Fibroblast of lung (primary cell): ENCODE measurements around the gene TTC4. TPM values are rescaled to one million over a fixed set of nuclear protein-coding genes. Genes with fewer than 3 reads are reported as not detected.

ENCODE experiments used
- DNase-seq, 2 donors: peaks; one replicate each; pipeline versions ENCODE4 v3.0.0 to v3.0.0-alpha.2; 2010; ENCODE audit warnings: low read depth in 2 of 2
- H2AFZ ChIP-seq: 2 replicates; pipeline ENCODE4 v1.5.1; 2012; ENCODE audit warnings: low read length, control low read depth, inconsistent platforms
- H3K27ac ChIP-seq: 2 replicates; pipeline ENCODE4 v1.5.1; 2011; ENCODE audit warnings: low read length, control low read depth; ENCODE audit not compliant: insufficient read depth
- H3K27me3 ChIP-seq: 2 replicates; pipeline ENCODE4 v1.5.1; 2011; ENCODE audit warnings: mild to moderate bottlenecking, low read length; ENCODE audit not compliant: control insufficient read depth, insufficient read depth
- H3K36me3 ChIP-seq: 2 replicates; pipeline ENCODE4 v1.5.1; 2011; ENCODE audit warnings: low read length; ENCODE audit not compliant: control insufficient read depth, insufficient read depth
- H3K4me1 ChIP-seq: 2 replicates; pipeline ENCODE4 v1.5.1; 2011; ENCODE audit warnings: low read length; ENCODE audit not compliant: control insufficient read depth, insufficient read depth; ENCODE audit errors: extremely low read depth
- H3K4me2 ChIP-seq: 2 replicates; pipeline ENCODE4 v1.5.1; 2011; ENCODE audit warnings: low read length, control low read depth; ENCODE audit not compliant: insufficient read depth; ENCODE audit errors: extremely low read depth
- H3K4me3 ChIP-seq, 4 experiments: fragments of 200-600 bp in 1 of 4; sonication (generic) in 1 of 4; replicated peaks in 1 of 4; 2 replicates each; pipeline ENCODE4 v1.5.1; 2011 to 2016; ENCODE audit warnings: low read length in 4 of 4, low read depth in 3 of 4, mild to moderate bottlenecking in 3 of 4, control low read depth in 2 of 4, inconsistent platforms in 1 of 4, mixed read lengths in 1 of 4; ENCODE audit not compliant: insufficient read depth in 1 of 4; ENCODE audit errors: control extremely low read depth in 1 of 4
- H3K79me2 ChIP-seq: 2 replicates; pipeline ENCODE4 v1.5.1; 2012; ENCODE audit warnings: mild to moderate bottlenecking, low read length, inconsistent platforms; ENCODE audit not compliant: control insufficient read depth, insufficient read depth
- H3K9ac ChIP-seq: 2 replicates; pipeline ENCODE4 v1.5.1; 2011; ENCODE audit warnings: mild to moderate bottlenecking, low read length, control low read depth; ENCODE audit not compliant: insufficient read depth
- H3K9me3 ChIP-seq: 2 replicates; pipeline ENCODE4 v1.5.1; 2012; ENCODE audit warnings: low read depth, low read length; ENCODE audit not compliant: control insufficient read depth, insufficient read depth
- H4K20me1 ChIP-seq: 2 replicates; pipeline ENCODE4 v1.5.1; 2011; ENCODE audit warnings: low read length; ENCODE audit not compliant: control insufficient read depth, insufficient read depth; ENCODE audit errors: extremely low read depth
- EZH2 ChIP-seq: IDR thresholded peaks from 2 replicates; pipeline ENCODE4 v1.5.1; 2012; ENCODE audit warnings: low read length, control low read depth, mild to moderate bottlenecking; ENCODE audit errors: missing control alignments
- polyA plus RNA-seq, 2 donors: library from polyadenylated mRNA; depleted of rRNA in 1 of 2; stranded (reverse) in 1 of 2; unstranded in 1 of 2; fragments of >200 nt; gene quantifications; 2 replicates each; pipeline ENCODE4 v1.2.1, GENCODE V29; 2011 to 2012; ENCODE audit warnings: missing spikeins in 1 of 2
- total RNA-seq: library from RNA; depleted of rRNA; stranded (reverse); fragments of >200 nt; gene quantifications from 2 replicates; pipeline ENCODE4 v1.2.1, GENCODE V29; 2014
- TF ChIP-seq, protein P1 (sequence below), 2 donors: IDR thresholded peaks in 1 of 2; conservative IDR thresholded peaks in 1 of 2; 1 replicate in 1 of 2; 2 replicates in 1 of 2; pipeline ENCODE4 v1.5.1; 2011 to 2012; ENCODE audit warnings: low read length in 2 of 2, control low read depth in 1 of 2, inconsistent platforms in 1 of 2, low read depth in 1 of 2, mild to moderate bottlenecking in 1 of 2

TTC4 gene
- total and polyA plus RNA-seq, 2 donors (not counting 1 experiment from before 2014, with no cell fraction given) = 19.3 to 19.8 TPM

DNA sequence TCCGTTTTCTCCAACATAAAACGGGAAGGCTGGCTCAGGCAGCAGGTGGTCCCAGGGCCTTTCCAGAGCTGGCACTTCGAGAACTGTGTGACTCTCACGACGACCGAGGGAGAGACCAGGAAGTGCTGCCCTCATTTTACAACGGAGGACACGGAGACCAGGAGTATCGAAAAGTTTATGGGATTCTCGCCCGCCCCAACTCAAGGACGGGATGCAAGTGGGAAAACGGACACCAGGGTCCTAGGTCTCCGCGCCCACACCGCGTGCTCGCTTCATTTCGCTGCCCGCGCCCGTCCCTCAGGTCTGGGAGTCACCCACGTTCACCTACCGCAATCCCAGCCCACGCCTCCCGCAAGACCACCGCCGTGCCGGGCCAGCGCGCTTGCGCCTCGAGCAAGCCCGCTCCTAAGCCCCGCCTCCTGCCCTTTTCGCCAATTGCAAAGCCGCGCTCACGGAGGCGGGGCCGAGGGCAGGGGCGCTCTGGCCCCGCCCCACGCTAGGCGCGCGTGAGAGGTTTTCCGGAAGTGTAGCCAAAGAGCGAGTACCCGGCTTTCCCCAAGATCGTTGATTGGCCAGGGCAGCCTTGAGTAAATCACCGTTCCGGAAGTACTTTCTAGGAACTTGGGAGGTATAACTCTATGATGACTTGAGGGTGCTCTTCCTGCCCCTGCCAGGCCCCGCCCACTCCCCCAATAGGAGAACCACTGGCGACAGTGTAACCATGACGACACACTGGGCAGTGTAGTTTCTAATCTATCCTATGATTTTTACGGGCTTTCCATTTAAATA lies 48.7 kb downstream of the TTC4 start, which contains the start of gene PARS2:
TSS of gene PARS2 (minus strand) at position 391 of the 789 bp plus-strand sequence. CDS start 5,362 bp downstream, outside the sequence.
- H3K4me3 ChIP-seq = peak within 1 kb of the TSS; percentile 75 to 90 (median 86)
- H4K20me1 ChIP-seq = no peaks in the 10 kb centered on the region
- H3K4me1 ChIP-seq = no peaks in the 10 kb centered on the region
- no peaks in the 10 kb centered on the region for H3K27me3 ChIP-seq
- peak within 1 kb of the TSS; percentile 100 for H3K4me2 ChIP-seq
- H2AFZ ChIP-seq = peak within 1 kb of the TSS; percentile 92
- H3K36me3 ChIP-seq = no peaks in the 10 kb centered on the region
- H3K9ac ChIP-seq = peak within 1 kb of the TSS; percentile 71
- no peaks in the 10 kb centered on the region for H3K79me2 ChIP-seq
- TF ChIP-seq, protein P1, sequence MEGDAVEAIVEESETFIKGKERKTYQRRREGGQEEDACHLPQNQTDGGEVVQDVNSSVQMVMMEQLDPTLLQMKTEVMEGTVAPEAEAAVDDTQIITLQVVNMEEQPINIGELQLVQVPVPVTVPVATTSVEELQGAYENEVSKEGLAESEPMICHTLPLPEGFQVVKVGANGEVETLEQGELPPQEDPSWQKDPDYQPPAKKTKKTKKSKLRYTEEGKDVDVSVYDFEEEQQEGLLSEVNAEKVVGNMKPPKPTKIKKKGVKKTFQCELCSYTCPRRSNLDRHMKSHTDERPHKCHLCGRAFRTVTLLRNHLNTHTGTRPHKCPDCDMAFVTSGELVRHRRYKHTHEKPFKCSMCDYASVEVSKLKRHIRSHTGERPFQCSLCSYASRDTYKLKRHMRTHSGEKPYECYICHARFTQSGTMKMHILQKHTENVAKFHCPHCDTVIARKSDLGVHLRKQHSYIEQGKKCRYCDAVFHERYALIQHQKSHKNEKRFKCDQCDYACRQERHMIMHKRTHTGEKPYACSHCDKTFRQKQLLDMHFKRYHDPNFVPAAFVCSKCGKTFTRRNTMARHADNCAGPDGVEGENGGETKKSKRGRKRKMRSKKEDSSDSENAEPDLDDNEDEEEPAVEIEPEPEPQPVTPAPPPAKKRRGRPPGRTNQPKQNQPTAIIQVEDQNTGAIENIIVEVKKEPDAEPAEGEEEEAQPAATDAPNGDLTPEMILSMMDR (conservative IDR thresholded peaks at IDR 0.05 in 1 of 2, IDR thresholded peaks at IDR 0.05 in 1 of 2; ENCODE audit: low read depth in 1 of 2, low read length in 2 of 2) = no peak
- no peak for TF ChIP-seq EZH2
- peak; percentile 100 for DNase-seq
- H3K9me3 ChIP-seq = no peaks in the 10 kb centered on the region
- peak within 1 kb of the TSS; percentile 82 for H3K27ac ChIP-seq

DNA sequence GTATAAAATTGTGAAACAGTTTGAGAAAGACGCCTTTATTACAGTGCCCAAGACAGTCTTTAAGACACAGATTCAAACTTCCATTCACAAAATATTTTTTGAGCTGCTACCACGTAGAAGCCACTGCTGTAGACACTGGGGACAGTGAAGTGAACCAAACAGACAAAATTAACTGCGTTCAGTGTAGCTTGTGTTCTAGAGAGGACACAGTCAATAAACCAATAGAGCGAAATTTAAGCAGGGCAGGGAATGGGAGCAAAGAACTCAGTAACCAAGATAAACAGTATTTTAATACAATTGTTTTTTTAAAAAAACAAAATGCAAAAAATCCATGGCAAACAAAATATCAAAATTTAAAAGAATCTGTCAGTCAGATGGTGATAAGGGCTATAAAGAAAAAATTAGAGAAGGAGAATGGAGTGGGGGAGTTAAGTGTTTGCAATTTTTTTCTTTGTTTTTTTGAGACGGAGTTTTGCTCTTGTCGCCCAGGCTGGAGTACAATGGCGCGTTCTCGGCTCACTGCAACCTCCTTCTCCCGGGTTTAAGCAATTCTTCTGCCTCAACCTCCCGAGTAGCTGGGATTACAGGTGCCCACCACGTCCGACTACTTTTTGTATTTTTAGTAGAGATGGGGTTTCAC lies 49.4 kb downstream of the TTC4 start:
- Histone ChIP-seq H3K4me3 (peak overlapping the region; percentile 58 to 83 (median 68)), H3K9me3 (no peaks in the 10 kb centered on the region), H3K27ac (peak overlapping the region; percentile 70), H3K27me3 (no peaks in the 10 kb centered on the region), H4K20me1 (no peaks in the 10 kb centered on the region), H3K9ac (peak overlapping the region; percentile 39), H2AFZ (peak overlapping the region; percentile 91), H3K79me2 (no peaks in the 10 kb centered on the region), H3K4me2 (peak overlapping the region; percentile 100), H3K36me3 (no peaks in the 10 kb centered on the region), H3K4me1 (no peaks in the 10 kb centered on the region)
- TF ChIP-seq, protein P1 (conservative IDR thresholded peaks at IDR 0.05 in 1 of 2, IDR thresholded peaks at IDR 0.05 in 1 of 2; ENCODE audit: low read depth in 1 of 2, low read length in 2 of 2) = no peak
- TF ChIP-seq EZH2 = no peak
- no peak for DNase-seq

DNA sequence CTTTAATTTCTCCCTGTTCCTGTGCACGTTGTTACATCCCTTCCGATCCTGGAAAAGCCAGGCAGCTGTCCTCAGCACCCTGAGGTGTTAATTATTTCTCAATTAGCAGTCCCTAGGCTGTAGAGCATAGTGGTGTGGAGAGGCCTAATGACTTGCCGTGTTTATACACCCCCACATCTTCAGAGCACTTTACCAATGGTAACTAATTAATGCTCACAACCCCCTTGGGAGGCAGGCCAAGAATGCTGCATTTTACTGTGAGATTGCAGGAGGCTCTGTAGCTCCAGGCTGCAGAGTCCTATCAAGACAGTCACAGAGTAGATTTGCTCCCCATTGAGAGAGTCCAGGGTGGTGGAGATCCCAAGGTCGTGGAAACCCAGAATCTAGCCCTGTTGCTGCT lies 51.1 kb downstream of the TTC4 start:
- TF ChIP-seq, protein P1 (conservative IDR thresholded peaks at IDR 0.05 in 1 of 2, IDR thresholded peaks at IDR 0.05 in 1 of 2; ENCODE audit: low read depth in 1 of 2, low read length in 2 of 2) = no peak
- TF ChIP-seq EZH2 = no peak
- no peak overlapping the region for H3K27ac ChIP-seq
- no peak overlapping the region for H3K4me2 ChIP-seq
- H4K20me1 ChIP-seq = no peaks in the 10 kb centered on the region
- H3K36me3 ChIP-seq = no peaks in the 10 kb centered on the region
- H3K9ac ChIP-seq = no peak overlapping the region
- no peak for DNase-seq
- H3K4me1 ChIP-seq = no peaks in the 10 kb centered on the region
- no peaks in the 10 kb centered on the region for H3K27me3 ChIP-seq
- no peaks in the 10 kb centered on the region for H3K9me3 ChIP-seq
- no peak overlapping the region for H2AFZ ChIP-seq
- no peak overlapping the region for H3K4me3 ChIP-seq
- H3K79me2 ChIP-seq = no peaks in the 10 kb centered on the region
